Gastroesophageal sphincter (tissue), 4 donors: ENCODE results near the gene L3MBTL2. TPM values are rescaled to one million over a fixed set of nuclear protein-coding genes. Genes with fewer than 3 reads are reported as not detected.

Source experiments
- ATAC-seq: fragments of 150-250 bp; one replicate; pipeline ENCODE4 v1.9.1; 2016; ENCODE audit warnings: mild to moderate bottlenecking, moderate library complexity
- H3K27ac ChIP-seq, 4 donors: fragments of 200-600 bp; sonication (generic) in 3 of 4; 1 replicate in 3 of 4; 2 replicates in 1 of 4; pipeline ENCODE4 v1.5.1; 2016 to 2019
- H3K27me3 ChIP-seq: fragments of 200-600 bp; sonication (generic); one replicate; pipeline ENCODE4 v1.5.1; 2019
- H3K36me3 ChIP-seq, 2 donors: fragments of 200-600 bp; sonication (generic); one replicate each; pipeline ENCODE4 v1.5.1; 2019; ENCODE audit warnings: control low read depth in 1 of 2
- H3K4me1 ChIP-seq, 3 donors: fragments of 200-600 bp; sonication (generic); 1 replicate in 2 of 3; 2 replicates in 1 of 3; pipeline ENCODE4 v1.5.1; 2016 to 2019; ENCODE audit warnings: control low read depth in 2 of 3
- H3K4me3 ChIP-seq, 2 donors: fragments of 200-600 bp; sonication (generic); one replicate each; pipeline ENCODE4 v1.5.1; 2019; ENCODE audit warnings: mild to moderate bottlenecking in 1 of 2, moderate library complexity in 1 of 2
- H3K9me3 ChIP-seq, 3 donors: fragments of 200-600 bp; sonication (generic); one replicate each; pipeline ENCODE4 v1.5.1; 2017 to 2019; ENCODE audit warnings: control low read depth in 2 of 3
- CTCF ChIP-seq, 4 experiments: fragments of 200-600 bp in 2 of 4; fragments of 450-650 bp in 2 of 4; sonication (generic) in 1 of 4; IDR thresholded peaks; one replicate each; pipeline ENCODE4 v1.5.1; 2017 to 2019; ENCODE audit warnings: antibody characterized with exemption in 4 of 4, mild to moderate bottlenecking in 2 of 4, moderate library complexity in 2 of 4
- EP300 ChIP-seq: sonication (generic); formaldehyde crosslinking; IDR thresholded peaks from one replicate; pipeline ENCODE4 v1.6.1; 2017; ENCODE audit warnings: antibody characterized with exemption, mild to moderate bottlenecking
- POLR2A ChIP-seq, 2 donors: fragments of 450-650 bp; IDR thresholded peaks; one replicate each; pipeline ENCODE4 v1.6.1; 2017; ENCODE audit warnings: antibody characterized with exemption in 2 of 2, mild to moderate bottlenecking in 2 of 2, moderate library complexity in 1 of 2
- POLR2AphosphoS5 ChIP-seq: sonication (generic); formaldehyde crosslinking; IDR thresholded peaks from one replicate; pipeline ENCODE4 v1.6.1; 2017; ENCODE audit warnings: antibody characterized with exemption
- WGBS, 2 donors: methylation state at CpG; one replicate each; pipeline ENCODE4 v1.1.5; 2018; ENCODE audit warnings: low coverage in 1 of 2; 5-methylcytosine and 5-hydroxymethylcytosine counted together
- total RNA-seq, 4 donors: library from RNA; depleted of rRNA; stranded (reverse); fragments of >200 nt; gene quantifications; one replicate each; pipeline ENCODE4 v1.1.0, GENCODE V29; 2016

The L3MBTL2 gene
- total RNA-seq, 4 donors from 2014 or later, result 11.9 to 27.5 (median 21.6) TPM

- no peak overlapping the region for H3K27ac ChIP-seq
- no peak overlapping the region for H3K4me3 ChIP-seq
- H3K9me3 ChIP-seq, result no peaks in the 10 kb centered on the region
- WGBS, 2 donors, result 100% methylated on average over 1 of the region's 17 CpGs; no CpG with 5 or more reads in 1 of the 2 donors
- no peaks in the 10 kb centered on the region for H3K4me1 ChIP-seq
- TF ChIP-seq POLR2AphosphoS5 (no peak), CTCF (IDR thresholded peaks at IDR 0.05) (no peak), EP300 (no peak), POLR2A (IDR thresholded peaks at IDR 0.05) (no peak)
- no peak for ATAC-seq
- H3K27me3 ChIP-seq, result no peaks in the 10 kb centered on the region
- H3K36me3 ChIP-seq, result peaks cover 0 to 70% of the 10 kb centered on the region in 2 donors
Measured at GRCh38 chr22:41229730-41230400, 24.8 kb downstream of the L3MBTL2 start.

DNA sequence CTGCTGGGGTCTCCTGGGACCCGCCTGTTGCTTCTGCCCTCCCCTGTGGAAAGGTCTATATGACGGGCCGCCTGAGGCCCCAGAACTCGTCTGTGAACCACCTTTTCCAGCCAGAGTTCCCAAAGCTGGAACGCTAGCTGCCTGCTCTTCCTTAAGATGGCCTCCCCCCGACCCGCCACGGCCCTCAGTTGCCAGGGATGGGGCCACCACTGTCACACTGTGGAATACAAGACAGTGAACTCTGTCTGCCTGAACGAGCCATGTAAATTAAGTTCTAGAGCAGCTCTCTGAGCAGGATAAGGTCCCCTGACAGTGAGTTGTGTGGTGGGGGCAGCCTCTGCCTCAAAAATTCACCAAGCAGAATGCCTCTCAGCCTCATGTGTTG is 25.3 kb downstream of the L3MBTL2 start:
- no peak for TF ChIP-seq POLR2AphosphoS5
- no peak for TF ChIP-seq POLR2A (IDR thresholded peaks at IDR 0.05)
- no peak for TF ChIP-seq EP300
- TF ChIP-seq CTCF (IDR thresholded peaks at IDR 0.05), result no peak
- WGBS, 2 donors, result no CpG with 5 or more reads among the region's 9 CpGs
- no peak for ATAC-seq
- Histone ChIP-seq H3K4me1 (no peaks in the 10 kb centered on the region), H3K36me3 (peaks cover 0 to 65% of the 10 kb centered on the region in 2 donors), H3K27me3 (no peaks in the 10 kb centered on the region), H3K27ac (no peak overlapping the region), H3K4me3 (no peak overlapping the region), H3K9me3 (no peaks in the 10 kb centered on the region)

GRCh38 chr22:41231369-41231768 is 26.3 kb downstream of the L3MBTL2 start:
- H3K36me3 ChIP-seq, result peaks cover 0 to 55% of the 10 kb centered on the region in 2 donors
- no peak for ATAC-seq
- H3K27ac ChIP-seq, result no peak overlapping the region
- no peak overlapping the region for H3K4me3 ChIP-seq
- H3K4me1 ChIP-seq, result peaks cover 0 to 4% (median 0%) of the 10 kb centered on the region in 3 donors
- H3K9me3 ChIP-seq, result no peaks in the 10 kb centered on the region
- H3K27me3 ChIP-seq, result no peaks in the 10 kb centered on the region
- WGBS, 2 donors, result 40 to 69% methylated on average over 1 to 7 of the region's 7 CpGs
- TF ChIP-seq POLR2A (IDR thresholded peaks at IDR 0.05) (no peak), CTCF (IDR thresholded peaks at IDR 0.05) (no peak), EP300 (no peak), POLR2AphosphoS5 (no peak)

DNA sequence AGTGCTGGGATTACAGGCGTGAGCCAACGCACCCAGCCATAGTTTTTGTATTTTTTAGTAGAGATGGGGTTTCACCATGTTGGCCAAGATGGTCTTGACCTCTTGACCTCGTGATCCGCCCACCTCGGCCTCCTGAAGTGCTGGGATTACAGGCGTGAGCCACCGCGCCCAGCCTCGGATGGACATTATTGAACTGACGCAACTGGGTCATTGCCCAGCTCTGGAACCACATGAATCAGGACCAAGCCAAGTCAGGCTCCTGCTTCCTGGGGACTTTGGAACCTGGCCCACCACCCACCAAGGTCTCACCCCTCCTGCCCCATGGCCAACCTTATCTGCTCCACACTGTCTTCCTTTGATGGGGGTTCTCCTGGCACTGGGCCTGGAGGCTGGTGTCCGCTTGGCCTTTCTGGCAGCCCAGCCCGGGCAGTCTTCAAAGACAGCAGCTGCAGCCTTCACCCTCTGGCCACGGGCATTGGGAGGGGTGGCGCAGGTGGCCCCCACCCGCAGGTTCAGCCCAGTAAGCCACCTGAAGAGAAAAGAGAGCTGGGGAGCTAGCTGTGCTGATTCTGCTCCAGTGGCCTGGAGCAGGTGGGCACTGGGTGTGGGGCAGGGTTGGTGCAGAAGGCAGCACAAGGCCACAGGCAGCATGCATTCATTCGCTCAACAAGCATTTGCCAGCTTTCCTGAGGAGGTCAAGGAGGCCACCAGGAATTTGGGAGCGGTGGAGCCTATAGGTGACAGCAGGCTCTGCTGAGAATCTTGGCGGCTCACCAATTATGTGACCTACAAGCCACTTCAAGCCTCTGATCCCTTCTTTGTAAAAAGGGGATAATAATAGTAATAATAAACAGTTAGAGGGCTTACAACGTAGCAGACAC is 29.9 kb downstream of the L3MBTL2 start:
- no peaks in the 10 kb centered on the region for H3K27me3 ChIP-seq
- ATAC-seq, result no peak
- TF ChIP-seq EP300 (no peak), POLR2AphosphoS5 (no peak)
- H3K4me3 ChIP-seq, result no peak overlapping the region
- 79 to 84% methylated on average over 3 to 9 of the region's 19 CpGs for WGBS, 2 donors
- peaks cover 0 to 31% (median 7%) of the 10 kb centered on the region in 3 donors for H3K4me1 ChIP-seq
- H3K27ac ChIP-seq, result no peak overlapping the region
- H3K36me3 ChIP-seq, result peaks cover 0 to 19% of the 10 kb centered on the region in 2 donors
- H3K9me3 ChIP-seq, result no peaks in the 10 kb centered on the region

DNA sequence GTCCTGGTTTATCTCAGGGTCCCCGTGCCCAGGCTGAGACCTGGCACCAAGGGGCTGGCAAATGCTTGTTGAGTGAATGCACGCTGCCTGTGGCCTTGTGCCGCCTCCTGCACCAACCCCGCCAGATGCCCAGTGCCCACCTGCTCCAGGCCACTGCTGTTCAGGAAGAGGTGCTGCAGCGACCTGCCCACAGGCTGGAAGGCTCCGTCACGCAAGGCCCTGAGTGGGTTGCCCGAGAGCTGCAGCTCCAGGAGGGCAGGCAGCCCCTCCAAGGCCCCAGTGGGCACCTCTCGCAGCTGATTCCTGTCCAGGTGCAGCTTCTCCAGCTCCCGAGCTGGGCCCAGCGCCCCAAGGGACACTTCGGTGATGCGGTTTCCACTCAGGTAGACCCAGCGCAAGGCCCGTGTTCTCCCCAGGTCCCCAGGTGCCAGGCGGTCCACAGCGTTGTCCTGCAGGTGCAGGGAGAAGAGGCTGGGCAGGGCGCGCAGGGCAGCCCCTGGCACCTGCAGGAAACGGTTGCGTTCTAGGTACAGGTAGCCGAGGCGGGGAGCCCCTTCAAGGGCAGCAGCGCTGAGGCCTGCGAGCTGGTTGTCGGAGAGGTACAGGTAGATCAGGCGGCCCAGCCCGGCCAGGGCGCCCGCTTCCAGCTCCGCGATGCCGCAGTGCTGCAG is 32.1 kb downstream of the L3MBTL2 start:
- no peak for ATAC-seq
- no peak for TF ChIP-seq POLR2AphosphoS5
- TF ChIP-seq POLR2A (IDR thresholded peaks at IDR 0.05), result no peak
- no peak for TF ChIP-seq EP300
- no peak for TF ChIP-seq CTCF (IDR thresholded peaks at IDR 0.05)
- no peaks in the 10 kb centered on the region for H3K9me3 ChIP-seq

More for the DNA sequence above, 32.1 kb downstream of the L3MBTL2 start:
- H3K4me1 ChIP-seq, result peaks cover 0 to 31% (median 7%) of the 10 kb centered on the region in 3 donors
- peak overlapping the region; percentile 20 to 61 for H3K4me3 ChIP-seq
- H3K27me3 ChIP-seq, result no peaks in the 10 kb centered on the region
- no CpG with 5 or more reads among the region's 33 CpGs for WGBS, 2 donors
- peak overlapping the region in 3 of 4 donors; percentile 18 to 60 (median 50) for H3K27ac ChIP-seq
- H3K36me3 ChIP-seq, result no peaks in the 10 kb centered on the region
